Karpas-422 (cell line): ENCODE measurements around the gene OPCML. TPM values are rescaled to one million over a fixed set of nuclear protein-coding genes. Genes with fewer than 3 reads are reported as not detected.

ENCODE experiments used
- DNase-seq: peaks from one replicate; pipeline ENCODE4 v3.0.0-alpha.2; 2015
- H2AFZ ChIP-seq: fragments of 200-600 bp; sonication (generic); 2 replicates; pipeline ENCODE4 v1.6.1; 2014; ENCODE audit warnings: antibody characterized with exemption, low read length, mixed read lengths
- H3K27ac ChIP-seq: fragments of 200-600 bp; sonication (generic); 2 replicates; pipeline ENCODE4 v1.5.1; 2014; ENCODE audit warnings: mild to moderate bottlenecking, low read length, moderate library complexity
- H3K27me3 ChIP-seq: fragments of 200-600 bp; sonication (generic); 2 replicates; pipeline ENCODE4 v1.6.1; 2014; ENCODE audit warnings: low read length, mixed read lengths
- H3K36me3 ChIP-seq: fragments of 200-600 bp; sonication (generic); 2 replicates; pipeline ENCODE4 v1.6.1; 2014; ENCODE audit warnings: low read length, mixed read lengths; ENCODE audit not compliant: insufficient read depth
- H3K4me1 ChIP-seq: fragments of 200-600 bp; sonication (generic); 2 replicates; pipeline ENCODE4 v1.6.1; 2014; ENCODE audit warnings: mild to moderate bottlenecking, low read length, mixed read lengths
- H3K4me2 ChIP-seq: fragments of 200-600 bp; sonication (generic); 2 replicates; pipeline ENCODE4 v1.6.1; 2014; ENCODE audit warnings: low read length, low read depth, mild to moderate bottlenecking; ENCODE audit not compliant: poor library complexity, severe bottlenecking
- H3K4me3 ChIP-seq: fragments of 200-600 bp; sonication (generic); 2 replicates; pipeline ENCODE4 v1.5.1; 2014; ENCODE audit warnings: mild to moderate bottlenecking, antibody characterized with exemption, low read length, mixed read lengths
- H3K79me2 ChIP-seq: fragments of 200-600 bp; sonication (generic); 2 replicates; pipeline ENCODE4 v1.6.1; 2014; ENCODE audit warnings: mild to moderate bottlenecking, low read length, mixed read lengths
- H3K9ac ChIP-seq: fragments of 200-600 bp; sonication (generic); 2 replicates; pipeline ENCODE4 v1.6.0; 2014; ENCODE audit warnings: low read length
- H3K9me2 ChIP-seq: fragments of 200-600 bp; sonication (generic), shearing (Covaris generic); replicated peaks from 2 replicates; pipeline ENCODE4 v1.6.0; 2014; ENCODE audit warnings: mild to moderate bottlenecking, low read length, moderate library complexity; ENCODE audit not compliant: insufficient read depth
- H3K9me3 ChIP-seq: fragments of 300-700, 200-600 bp; sonication (generic); 2 replicates; pipeline ENCODE4 v1.6.1; 2014; ENCODE audit warnings: low read length, mixed read lengths
- H4K20me1 ChIP-seq: fragments of 200-600 bp; sonication (generic); 2 replicates; pipeline ENCODE4 v1.6.1; 2014; ENCODE audit warnings: mild to moderate bottlenecking, antibody characterized with exemption, low read length, low read depth; ENCODE audit not compliant: insufficient read depth
- total RNA-seq: library from RNA; depleted of rRNA; stranded (reverse); fragments of >200 nt; shearing (Covaris generic); gene quantifications from 2 replicates; pipeline ENCODE4 v1.2.3, GENCODE V29; 2014; ENCODE audit warnings: low replicate concordance

Gene OPCML
- total RNA-seq, 1 experiment from 2014 or later = not detected

GRCh38 chr11:132579634-132580327 is 952.5 kb downstream of the OPCML start:
- H3K27me3 ChIP-seq = no peaks in the 10 kb centered on the region

GRCh38 chr11:132579136-132579535 is 953.2 kb downstream of the OPCML start:
- Histone ChIP-seq H3K27me3 (no peaks in the 10 kb centered on the region), H3K36me3 (no peaks in the 10 kb centered on the region), H3K9me2 (no peaks in the 10 kb centered on the region), H2AFZ (no peak overlapping the region), H3K27ac (no peak overlapping the region), H3K4me3 (no peak overlapping the region), H3K9ac (no peak overlapping the region), H3K4me1 (no peaks in the 10 kb centered on the region), H3K9me3 (no peaks in the 10 kb centered on the region), H4K20me1 (no peaks in the 10 kb centered on the region), H3K79me2 (no peaks in the 10 kb centered on the region), H3K4me2 (no peak overlapping the region)
- no peak for DNase-seq

More at GRCh38 chr11:132579634-132580327, 952.5 kb downstream of the OPCML start:
- Histone ChIP-seq H3K9me3 (no peaks in the 10 kb centered on the region), H3K4me3 (no peak overlapping the region), H3K4me1 (no peaks in the 10 kb centered on the region), H3K9me2 (no peaks in the 10 kb centered on the region), H4K20me1 (no peaks in the 10 kb centered on the region), H2AFZ (no peak overlapping the region), H3K9ac (no peak overlapping the region), H3K79me2 (no peaks in the 10 kb centered on the region), H3K27ac (no peak overlapping the region), H3K36me3 (no peaks in the 10 kb centered on the region), H3K4me2 (no peak overlapping the region)
- no peak for DNase-seq

GRCh38 chr11:132578580-132578979 is 953.7 kb downstream of the OPCML start:
- Histone ChIP-seq H3K79me2 (no peaks in the 10 kb centered on the region), H3K27ac (no peak overlapping the region), H3K27me3 (no peaks in the 10 kb centered on the region), H3K9me3 (no peaks in the 10 kb centered on the region), H3K9ac (no peak overlapping the region), H4K20me1 (no peaks in the 10 kb centered on the region), H3K4me2 (no peak overlapping the region), H3K36me3 (no peaks in the 10 kb centered on the region), H3K4me3 (no peak overlapping the region), H3K9me2 (no peaks in the 10 kb centered on the region), H2AFZ (no peak overlapping the region), H3K4me1 (no peaks in the 10 kb centered on the region)
- DNase-seq = no peak

GRCh38 chr11:132576706-132577105 is 955.6 kb downstream of the OPCML start:
- Histone ChIP-seq H3K36me3 (no peaks in the 10 kb centered on the region), H3K27me3 (no peaks in the 10 kb centered on the region), H3K9ac (no peak overlapping the region), H3K4me3 (no peak overlapping the region), H3K9me3 (no peaks in the 10 kb centered on the region), H3K4me1 (no peaks in the 10 kb centered on the region), H3K79me2 (no peaks in the 10 kb centered on the region), H2AFZ (no peak overlapping the region), H3K27ac (no peak overlapping the region), H3K4me2 (no peak overlapping the region), H3K9me2 (no peaks in the 10 kb centered on the region), H4K20me1 (no peaks in the 10 kb centered on the region)
- no peak for DNase-seq

GRCh38 chr11:132564091-132564885 is 968.0 kb downstream of the OPCML start:
- Histone ChIP-seq H3K4me3 (no peak overlapping the region), H3K4me2 (no peak overlapping the region), H3K9me3 (no peaks in the 10 kb centered on the region), H2AFZ (no peak overlapping the region), H3K27me3 (no peaks in the 10 kb centered on the region), H3K9me2 (no peaks in the 10 kb centered on the region), H4K20me1 (no peaks in the 10 kb centered on the region), H3K9ac (no peak overlapping the region), H3K79me2 (no peaks in the 10 kb centered on the region), H3K4me1 (no peaks in the 10 kb centered on the region), H3K36me3 (no peaks in the 10 kb centered on the region), H3K27ac (no peak overlapping the region)
- no peak for DNase-seq

GRCh38 chr11:132563050-132563449 is 969.3 kb downstream of the OPCML start:
- no peaks in the 10 kb centered on the region for H3K36me3 ChIP-seq
- DNase-seq = no peak
- no peak overlapping the region for H2AFZ ChIP-seq
- no peaks in the 10 kb centered on the region for H4K20me1 ChIP-seq
- H3K27me3 ChIP-seq = no peaks in the 10 kb centered on the region
- no peak overlapping the region for H3K9ac ChIP-seq
- H3K9me2 ChIP-seq = no peaks in the 10 kb centered on the region
- H3K4me1 ChIP-seq = no peaks in the 10 kb centered on the region
- H3K4me3 ChIP-seq = no peak overlapping the region
- H3K4me2 ChIP-seq = no peak overlapping the region
- H3K79me2 ChIP-seq = no peaks in the 10 kb centered on the region
- no peak overlapping the region for H3K27ac ChIP-seq
- no peaks in the 10 kb centered on the region for H3K9me3 ChIP-seq

GRCh38 chr11:132561937-132562336 is 970.4 kb downstream of the OPCML start:
- H3K4me3 ChIP-seq = no peak overlapping the region
- no peak for DNase-seq

GRCh38 chr11:132559331-132560036 is 972.8 kb downstream of the OPCML start:
- no peaks in the 10 kb centered on the region for H3K79me2 ChIP-seq
- no peaks in the 10 kb centered on the region for H3K9me2 ChIP-seq
- no peak for DNase-seq
- no peak overlapping the region for H2AFZ ChIP-seq
- H3K9ac ChIP-seq = no peak overlapping the region
- H3K4me1 ChIP-seq = no peaks in the 10 kb centered on the region
- no peak overlapping the region for H3K27ac ChIP-seq
- H3K4me2 ChIP-seq = no peak overlapping the region
- no peaks in the 10 kb centered on the region for H3K27me3 ChIP-seq
- H4K20me1 ChIP-seq = no peaks in the 10 kb centered on the region
- no peak overlapping the region for H3K4me3 ChIP-seq
- H3K9me3 ChIP-seq = no peaks in the 10 kb centered on the region
- no peaks in the 10 kb centered on the region for H3K36me3 ChIP-seq

More at GRCh38 chr11:132561937-132562336, 970.4 kb downstream of the OPCML start:
- no peak overlapping the region for H3K9ac ChIP-seq
- no peak overlapping the region for H3K27ac ChIP-seq
- no peaks in the 10 kb centered on the region for H3K9me3 ChIP-seq
- H3K36me3 ChIP-seq = no peaks in the 10 kb centered on the region
- H2AFZ ChIP-seq = no peak overlapping the region
- H3K4me2 ChIP-seq = no peak overlapping the region
- no peaks in the 10 kb centered on the region for H3K27me3 ChIP-seq
- no peaks in the 10 kb centered on the region for H3K9me2 ChIP-seq
- H4K20me1 ChIP-seq = no peaks in the 10 kb centered on the region
- no peaks in the 10 kb centered on the region for H3K4me1 ChIP-seq
- H3K79me2 ChIP-seq = no peaks in the 10 kb centered on the region
